CD4-positive, alpha-beta T cell (primary cell): ENCODE results near the gene STK32B. TPM values are rescaled to one million over a fixed set of nuclear protein-coding genes. Genes with fewer than 3 reads are reported as not detected.

ENCODE experiments used
- ATAC-seq: fragments of 200-7000 bp; cut with Tn5 transposase; one replicate; pipeline ENCODE4 v1.10.0; 2022; ENCODE audit warnings: mild to moderate bottlenecking; ENCODE audit not compliant: poor library complexity
- CTCF ChIA-PET: fragments of 350-600 bp; sonication (Branson Sonifier 250); formaldehyde crosslinking; loops from one replicate; lab custom pipeline; 2021; ENCODE audit warnings: antibody characterized with exemption, inconsistent platforms; lab: Charles Lee
- POLR2A ChIA-PET: fragments of 350-600 bp; sonication (Branson Sonifier 250); formaldehyde crosslinking; loops from one replicate; lab custom pipeline; 2021; ENCODE audit warnings: antibody characterized with exemption, inconsistent platforms; lab: Charles Lee
- DNase-seq, 14 experiments: peaks; one replicate each; pipeline ENCODE4 v3.0.0-alpha.2; 2013 to 2020; ENCODE audit warnings: mixed read lengths in 2 of 14
- H3K27ac ChIP-seq, 2 donors: one replicate each; pipeline versions ENCODE4 v1.5.1 to v1.7.0; 2013; ENCODE audit warnings: low read length in 2 of 2, low read depth in 1 of 2, mild to moderate bottlenecking in 1 of 2
- H3K27me3 ChIP-seq, 2 experiments: 1 replicate in 1 of 2; 2 replicates in 1 of 2; pipeline versions ENCODE4 v1.6.1 to v1.7.0; 2013; ENCODE audit warnings: low read length in 2 of 2, control low read depth in 1 of 2, mild to moderate bottlenecking in 1 of 2, moderate library complexity in 1 of 2; ENCODE audit not compliant: insufficient read depth in 2 of 2, control insufficient read depth in 1 of 2
- H3K36me3 ChIP-seq: one replicate; pipeline ENCODE4 v1.6.1; 2013; ENCODE audit warnings: low read length, control low read depth; ENCODE audit not compliant: insufficient read depth
- H3K4me1 ChIP-seq: one replicate; pipeline ENCODE4 v1.6.1; 2013; ENCODE audit warnings: low read length, control low read depth; ENCODE audit not compliant: insufficient read depth
- H3K4me3 ChIP-seq: one replicate; pipeline ENCODE4 v1.5.1; 2013; ENCODE audit warnings: mild to moderate bottlenecking, low read length, moderate library complexity
- H3K9me3 ChIP-seq, 2 experiments: 1 replicate in 1 of 2; 2 replicates in 1 of 2; pipeline versions ENCODE4 v1.6.1 to v1.7.0; 2013; ENCODE audit warnings: low read length in 2 of 2, mild to moderate bottlenecking in 2 of 2, control low read depth in 1 of 2, moderate library complexity in 1 of 2; ENCODE audit not compliant: control insufficient read depth in 1 of 2, insufficient read depth in 1 of 2
- H3K27ac Mint-ChIP-seq: one replicate; pipeline ENCODE4 v1.8.0; 2020; ENCODE audit warnings: mixed read lengths
- H3K27me3 Mint-ChIP-seq: one replicate; pipeline ENCODE4 v1.8.0; 2021; ENCODE audit warnings: mixed read lengths
- H3K36me3 Mint-ChIP-seq: one replicate; pipeline ENCODE4 v1.8.0; 2021; ENCODE audit warnings: low read depth, mixed read lengths
- H3K4me1 Mint-ChIP-seq: one replicate; pipeline ENCODE4 v1.8.0; 2021; ENCODE audit warnings: low read depth, mixed read lengths
- H3K4me3 Mint-ChIP-seq: one replicate; pipeline ENCODE4 v1.8.0; 2020; ENCODE audit warnings: mild to moderate bottlenecking, mixed read lengths
- H3K9me3 Mint-ChIP-seq: one replicate; pipeline ENCODE4 v1.8.0; 2020; ENCODE audit warnings: mixed read lengths
- intact Hi-C, 2 experiments: fragments of 100-400 bp; cut with DNase I in 1 of 2; cut with micrococcal nuclease in 1 of 2; formaldehyde crosslinking; loops; one replicate each; pipeline versions ENCODE4 v1.15.1 to v1.9.0; 2023 to 2025; cut with DNase I, micrococcal nuclease
- total RNA-seq, 174 experiments: library from RNA in 2 of 174; stranded (reverse) in 2 of 174; gene quantifications; one replicate each; pipeline ENCODE4 v1.2.3 and lab custom pipeline; 2021 to 2026
- TF ChIP-seq, protein P1 (sequence below): fragments of 200-600 bp; IDR thresholded peaks from one replicate; pipeline ENCODE4 v1.8.0; 2022; ENCODE audit warnings: antibody characterized with exemption, mild to moderate bottlenecking

STK32B gene
- total RNA-seq, 2 experiments from 2014 or later, result not detected

DNA sequence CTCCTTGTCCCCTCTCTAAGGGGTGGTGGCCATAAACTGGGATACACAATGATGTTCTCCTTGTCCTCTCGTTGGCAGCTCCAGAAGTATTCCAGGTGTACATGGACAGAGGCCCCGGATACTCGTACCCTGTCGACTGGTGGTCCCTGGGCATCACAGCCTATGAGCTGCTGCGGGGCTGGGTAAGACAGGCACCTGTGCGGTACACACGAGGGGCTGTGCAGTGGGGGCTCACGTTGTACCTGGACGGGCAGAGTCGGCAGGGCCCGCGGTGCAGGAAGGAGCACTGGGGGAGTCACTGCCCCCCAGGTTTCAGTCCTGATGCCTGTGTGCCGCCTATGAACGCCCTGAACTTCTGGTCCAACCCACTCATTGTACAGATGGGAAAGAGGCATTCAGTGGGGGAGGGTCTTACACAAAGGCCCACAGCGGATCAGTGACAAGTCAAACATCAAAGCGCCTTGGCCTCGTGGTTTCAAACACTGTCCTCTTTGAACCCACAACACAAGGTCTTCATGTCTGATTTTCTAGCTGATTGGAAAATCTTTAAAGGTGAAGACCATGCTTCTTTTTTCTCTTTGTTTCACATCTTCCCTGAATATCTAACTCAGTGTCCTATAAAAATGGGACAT is 395.4 kb downstream of the STK32B start:
- Histone ChIP-seq H3K27ac (no peak overlapping the region), H3K9me3 (peaks cover 0 to 8% of the 10 kb centered on the region in 2 experiments), H3K27me3 (no peaks in the 10 kb centered on the region), H3K4me3 (no peak overlapping the region), H3K4me1 (no peaks in the 10 kb centered on the region), H3K36me3 (no peaks in the 10 kb centered on the region)
- no peaks in the 10 kb centered on the region for H3K27me3 Mint-ChIP-seq
- TF ChIP-seq, protein P1, sequence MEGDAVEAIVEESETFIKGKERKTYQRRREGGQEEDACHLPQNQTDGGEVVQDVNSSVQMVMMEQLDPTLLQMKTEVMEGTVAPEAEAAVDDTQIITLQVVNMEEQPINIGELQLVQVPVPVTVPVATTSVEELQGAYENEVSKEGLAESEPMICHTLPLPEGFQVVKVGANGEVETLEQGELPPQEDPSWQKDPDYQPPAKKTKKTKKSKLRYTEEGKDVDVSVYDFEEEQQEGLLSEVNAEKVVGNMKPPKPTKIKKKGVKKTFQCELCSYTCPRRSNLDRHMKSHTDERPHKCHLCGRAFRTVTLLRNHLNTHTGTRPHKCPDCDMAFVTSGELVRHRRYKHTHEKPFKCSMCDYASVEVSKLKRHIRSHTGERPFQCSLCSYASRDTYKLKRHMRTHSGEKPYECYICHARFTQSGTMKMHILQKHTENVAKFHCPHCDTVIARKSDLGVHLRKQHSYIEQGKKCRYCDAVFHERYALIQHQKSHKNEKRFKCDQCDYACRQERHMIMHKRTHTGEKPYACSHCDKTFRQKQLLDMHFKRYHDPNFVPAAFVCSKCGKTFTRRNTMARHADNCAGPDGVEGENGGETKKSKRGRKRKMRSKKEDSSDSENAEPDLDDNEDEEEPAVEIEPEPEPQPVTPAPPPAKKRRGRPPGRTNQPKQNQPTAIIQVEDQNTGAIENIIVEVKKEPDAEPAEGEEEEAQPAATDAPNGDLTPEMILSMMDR, result no peak
- DNase-seq, result no peak
- no peaks in the 10 kb centered on the region for H3K4me1 Mint-ChIP-seq
- H3K36me3 Mint-ChIP-seq, result no peaks in the 10 kb centered on the region
- POLR2A ChIA-PET, result no interaction called here
- CTCF ChIA-PET, result no interaction called here
- no peak overlapping the region for H3K4me3 Mint-ChIP-seq
- ATAC-seq, result no peak
- no peaks in the 10 kb centered on the region for H3K9me3 Mint-ChIP-seq
- intact Hi-C loops, result no loop called here
- no peak overlapping the region for H3K27ac Mint-ChIP-seq

DNA sequence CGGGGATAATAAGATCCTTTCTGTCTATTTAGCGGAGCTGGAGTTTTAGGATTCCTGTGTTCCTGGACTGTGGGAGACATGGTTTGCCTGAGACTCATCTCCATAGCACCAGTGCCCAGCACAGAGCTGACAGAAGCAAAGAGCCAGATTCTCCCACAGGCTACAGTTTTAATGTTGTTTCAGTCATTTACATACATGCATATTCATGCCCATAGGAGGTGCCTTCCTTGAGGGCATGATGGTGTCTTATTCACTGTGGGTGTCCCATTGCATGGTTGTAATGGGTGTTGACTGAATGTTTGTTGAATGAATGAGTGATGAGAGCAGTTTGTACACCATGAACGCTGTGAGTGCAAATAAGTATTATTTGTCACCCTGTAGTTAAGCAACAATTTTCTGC is 396.5 kb downstream of the STK32B start:
- CTCF ChIA-PET, result no interaction called here

DNA sequence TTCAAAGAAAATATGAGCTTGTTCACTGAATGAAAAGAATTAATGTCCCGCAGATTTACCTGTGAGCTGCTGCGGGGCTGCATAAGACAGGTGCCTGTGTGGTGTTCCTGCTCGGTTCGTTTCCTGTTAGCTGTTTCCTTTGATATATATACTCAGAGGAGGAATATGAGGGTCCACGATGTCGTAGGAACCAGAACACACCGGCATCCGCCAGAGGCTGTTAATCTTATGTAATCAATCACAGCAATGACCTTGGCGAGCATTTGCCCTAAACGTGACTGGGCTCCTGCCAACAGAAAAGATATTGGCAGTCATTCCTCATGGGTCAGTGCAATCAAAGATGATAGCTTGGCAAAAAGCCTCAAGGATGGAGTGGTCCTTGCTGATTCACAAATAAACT is 396.9 kb downstream of the STK32B start:
- no peak overlapping the region for H3K27ac ChIP-seq
- TF ChIP-seq, protein P1, result no peak
- Mint-ChIP-seq H3K4me3 (no peak overlapping the region), H3K36me3 (no peaks in the 10 kb centered on the region), H3K27ac (no peak overlapping the region), H3K27me3 (no peaks in the 10 kb centered on the region), H3K4me1 (no peaks in the 10 kb centered on the region), H3K9me3 (no peaks in the 10 kb centered on the region)
- DNase-seq, result no peak
- no peaks in the 10 kb centered on the region for H3K36me3 ChIP-seq
- H3K4me1 ChIP-seq, result no peaks in the 10 kb centered on the region
- peaks cover 0 to 8% of the 10 kb centered on the region in 2 experiments for H3K9me3 ChIP-seq
- no peaks in the 10 kb centered on the region for H3K27me3 ChIP-seq
- no peak for ATAC-seq
- POLR2A ChIA-PET, result no interaction called here
- CTCF ChIA-PET, result no interaction called here
- intact Hi-C loops, result no loop called here
- H3K4me3 ChIP-seq, result no peak overlapping the region

More for the DNA sequence above, 396.5 kb downstream of the STK32B start:
- POLR2A ChIA-PET, result no interaction called here
- intact Hi-C loops, result no loop called here
- Histone ChIP-seq H3K9me3 (peaks cover 0 to 8% of the 10 kb centered on the region in 2 experiments), H3K27me3 (no peaks in the 10 kb centered on the region), H3K4me1 (no peaks in the 10 kb centered on the region), H3K27ac (no peak overlapping the region), H3K36me3 (no peaks in the 10 kb centered on the region), H3K4me3 (no peak overlapping the region)
- Mint-ChIP-seq H3K9me3 (no peaks in the 10 kb centered on the region), H3K4me1 (no peaks in the 10 kb centered on the region), H3K36me3 (no peaks in the 10 kb centered on the region), H3K27me3 (no peaks in the 10 kb centered on the region), H3K4me3 (no peak overlapping the region), H3K27ac (no peak overlapping the region)
- DNase-seq, result no peak
- no peak for ATAC-seq
- TF ChIP-seq, protein P1, result no peak
